NCI-H524 treated with DMSO at 0.1 percent for 48 hours (cell line): ENCODE measurements around the gene ACAD10.
"Not testable (repeated sequence)": the region's sequence is repeated elsewhere in the genome, so short reads cannot be mapped to it uniquely, and the experiment has no call there.

Source experiments
- DNase-seq: peaks from one replicate; lab custom pipeline; 2025; lab: John Stamatoyannopoulos, UW

ACAD10 gene

GRCh38 chr12:111685811-111686573, at the start of gene ACAD10, which contains the start of gene BRAP:
TSS of gene ACAD10 (plus strand) at chr12:111686053. CDS start at chr12:111692710, 6,657 bp downstream.
TSS of gene BRAP (minus strand) at chr12:111685956. CDS start at chr12:111685792, 164 bp downstream.
- DNase-seq: peak; percentile 33

GRCh38 chr12:111636209-111636945, 49.5 kb upstream of the ACAD10 start:
- no peak for DNase-seq

- DNase-seq: no peak
These were observed 47.3 kb upstream of the ACAD10 start for GRCh38 chr12:111638556-111638955.

GRCh38 chr12:111640506-111640905, 45.3 kb upstream of the ACAD10 start:
- no peak for DNase-seq

- no peak for DNase-seq
These were observed 43.0 kb upstream of the ACAD10 start for GRCh38 chr12:111642681-111643426.

GRCh38 chr12:111643427-111643826, 42.4 kb upstream of the ACAD10 start:
- DNase-seq: no peak

GRCh38 chr12:111645433-111645832, 40.4 kb upstream of the ACAD10 start:
- DNase-seq: no peak

- DNase-seq: no peak
These were observed 34.9 kb upstream of the ACAD10 start for GRCh38 chr12:111650912-111651311.

- DNase-seq: not testable (repeated sequence)
These were observed 33.3 kb upstream of the ACAD10 start for GRCh38 chr12:111652530-111652929.

GRCh38 chr12:111653596-111653995, 32.3 kb upstream of the ACAD10 start:
- no peak for DNase-seq

- DNase-seq: no peak
These were observed 30.5 kb upstream of the ACAD10 start for GRCh38 chr12:111655356-111655755.

- DNase-seq: no peak
These were observed 29.8 kb upstream of the ACAD10 start for GRCh38 chr12:111656016-111656415.

- no peak for DNase-seq
These were observed 21.4 kb upstream of the ACAD10 start for GRCh38 chr12:111664499-111664898.

GRCh38 chr12:111664961-111665865, 20.6 kb upstream of the ACAD10 start:
- no peak for DNase-seq

GRCh38 chr12:111672822-111673381, 13.0 kb upstream of the ACAD10 start:
- DNase-seq: no peak

- no peak for DNase-seq
These were observed 12.3 kb upstream of the ACAD10 start for GRCh38 chr12:111673503-111673902.

GRCh38 chr12:111677186-111677585, 8.7 kb upstream of the ACAD10 start:
- DNase-seq: no peak

- not testable (repeated sequence) for DNase-seq
These were observed 1.2 kb upstream of the ACAD10 start for GRCh38 chr12:111684485-111685198.

GRCh38 chr12:111685322-111685810, 487 bp upstream of the ACAD10 start:
- DNase-seq: no peak

GRCh38 chr12:111686574-111687105, 787 bp downstream of the ACAD10 start:
- DNase-seq: no peak
